HFF-Myc (cell line): ENCODE results near the gene ZNF782.
"Not testable (repeated sequence)": the region's sequence is repeated elsewhere in the genome, so short reads cannot be mapped to it uniquely, and the experiment has no call there.

Experiments used
- DNase-seq: peaks from one replicate; pipeline ENCODE4 v3.0.0-alpha.2; 2011; ENCODE audit warnings: low read depth; ENCODE audit errors: extremely low read depth
- H3K4me3 ChIP-seq: replicated peaks from 2 replicates; pipeline ENCODE4 v1.5.1; 2011; ENCODE audit warnings: low read depth, mild to moderate bottlenecking, control low read depth, low read length
- CTCF ChIP-seq: IDR thresholded peaks from 2 replicates; pipeline ENCODE4 v1.5.1; 2012; ENCODE audit warnings: mild to moderate bottlenecking, low read depth, low read length, control low read depth; ENCODE audit errors: missing control alignments

The ZNF782 gene

GRCh38 chr9:96867079-96867804 lies 12.9 kb upstream of the ZNF782 start:
- no peak overlapping the region for H3K4me3 ChIP-seq
- TF ChIP-seq CTCF = no peak
- DNase-seq = no peak

- not testable (repeated sequence) for H3K4me3 ChIP-seq, DNase-seq
Observed at GRCh38 chr9:96865240-96865639, 10.9 kb upstream of the ZNF782 start.

- no peak for DNase-seq
- H3K4me3 ChIP-seq = no peak overlapping the region
- TF ChIP-seq CTCF = no peak
Observed at GRCh38 chr9:96859461-96860198, 5.3 kb upstream of the ZNF782 start.

DNA sequence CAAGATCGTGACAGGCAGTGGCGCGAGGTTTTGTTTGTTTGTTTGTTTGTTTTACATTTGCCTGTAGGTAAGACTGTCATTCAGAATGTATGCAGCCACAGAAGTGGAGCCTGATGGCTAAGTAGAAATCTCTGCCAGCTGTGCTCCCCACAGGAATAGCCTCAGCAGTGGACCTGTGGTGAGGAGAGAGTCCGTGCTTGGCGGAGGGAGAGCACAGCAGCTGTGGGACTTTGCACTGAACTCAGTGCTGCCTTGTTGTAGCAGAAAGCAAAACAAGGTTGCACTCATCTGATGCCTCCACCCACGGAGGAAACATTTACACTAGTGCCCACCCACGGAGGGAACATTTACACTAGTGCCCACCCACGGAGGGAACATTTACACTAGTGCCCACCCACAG lies 4.4 kb upstream of the ZNF782 start:
- H3K4me3 ChIP-seq = no peak overlapping the region
- no peak for DNase-seq
- no peak for TF ChIP-seq CTCF

DNA sequence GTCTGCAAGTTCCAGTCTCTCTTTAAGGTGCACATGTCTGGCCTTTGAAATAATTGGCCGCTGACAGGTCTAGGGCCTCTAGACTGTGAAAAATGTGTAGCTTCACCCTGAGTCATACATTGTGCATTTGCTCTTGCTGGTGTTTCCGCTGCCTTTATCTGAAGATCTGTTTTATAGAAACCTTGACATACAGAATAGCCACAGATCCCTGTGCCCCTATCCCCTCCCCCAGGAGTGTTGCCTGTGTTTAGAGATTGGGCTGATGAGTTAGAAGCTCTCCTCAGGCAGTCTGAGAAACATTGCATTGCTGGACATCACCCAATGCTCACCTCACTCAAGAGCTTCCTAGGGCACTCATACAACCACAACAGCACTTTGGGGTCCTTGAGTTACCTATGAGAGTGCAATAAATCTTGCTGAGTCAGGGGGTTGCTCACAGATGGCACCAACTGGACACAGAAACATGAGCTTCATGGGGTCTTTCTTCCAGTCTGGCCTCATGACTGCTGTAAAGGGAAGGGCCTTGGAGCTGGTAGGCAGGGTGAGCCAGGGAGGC lies 3.8 kb upstream of the ZNF782 start:
- TF ChIP-seq CTCF = no peak
- no peak for DNase-seq
- no peak overlapping the region for H3K4me3 ChIP-seq

GRCh38 chr9:96856363-96857286 lies 2.3 kb upstream of the ZNF782 start:
- no peak overlapping the region for H3K4me3 ChIP-seq
- peak; percentile 91 for TF ChIP-seq CTCF
- no peak for DNase-seq
